ENCODE results near the gene OR12D2. TPM values are rescaled to one million over a fixed set of nuclear protein-coding genes. Genes with fewer than 3 reads are reported as not detected.

Gene OR12D2
- total RNA-seq, 1 experiment from 2014 or later: not detected

GRCh38 chr6:29403801-29404200 is 8.4 kb downstream of the OR12D2 start:
- Histone ChIP-seq H3K9me3 (ENCODE audit: low read length) (no peaks in the 10 kb centered on the region), H4K20me1 (ENCODE audit: low read length) (no peaks in the 10 kb centered on the region), H3K4me2 (ENCODE audit: low read length) (no peak overlapping the region), H3K79me2 (ENCODE audit: low read length) (no peaks in the 10 kb centered on the region), H3F3A (ENCODE audit: low read length, unreplicated experiment) (no peaks in the 10 kb centered on the region), H3K27me3 (ENCODE audit: low read length) (peaks cover 31% of the 10 kb centered on the region; the same call in 1 of the 2 replicates), H2AFZ (ENCODE audit: low read length) (no peak overlapping the region), H3K9ac (ENCODE audit: low read length) (no peak overlapping the region), H3K4me1 (ENCODE audit: insufficient read depth, low read length) (no peaks in the 10 kb centered on the region), H3K36me3 (ENCODE audit: low read depth, low read length) (no peaks in the 10 kb centered on the region), H3K9me2 (replicated peaks; ENCODE audit: low read length) (no peaks in the 10 kb centered on the region), H3K27ac (ENCODE audit: low read length) (no peak overlapping the region), H3K4me3 (ENCODE audit: low read length) (no peak overlapping the region)
- no peak for ATAC-seq
- POLR2A ChIA-PET (ENCODE audit: unreplicated experiment): no interaction called here
- CTCF ChIA-PET: no interaction called here
- TF ChIP-seq, protein P1, sequence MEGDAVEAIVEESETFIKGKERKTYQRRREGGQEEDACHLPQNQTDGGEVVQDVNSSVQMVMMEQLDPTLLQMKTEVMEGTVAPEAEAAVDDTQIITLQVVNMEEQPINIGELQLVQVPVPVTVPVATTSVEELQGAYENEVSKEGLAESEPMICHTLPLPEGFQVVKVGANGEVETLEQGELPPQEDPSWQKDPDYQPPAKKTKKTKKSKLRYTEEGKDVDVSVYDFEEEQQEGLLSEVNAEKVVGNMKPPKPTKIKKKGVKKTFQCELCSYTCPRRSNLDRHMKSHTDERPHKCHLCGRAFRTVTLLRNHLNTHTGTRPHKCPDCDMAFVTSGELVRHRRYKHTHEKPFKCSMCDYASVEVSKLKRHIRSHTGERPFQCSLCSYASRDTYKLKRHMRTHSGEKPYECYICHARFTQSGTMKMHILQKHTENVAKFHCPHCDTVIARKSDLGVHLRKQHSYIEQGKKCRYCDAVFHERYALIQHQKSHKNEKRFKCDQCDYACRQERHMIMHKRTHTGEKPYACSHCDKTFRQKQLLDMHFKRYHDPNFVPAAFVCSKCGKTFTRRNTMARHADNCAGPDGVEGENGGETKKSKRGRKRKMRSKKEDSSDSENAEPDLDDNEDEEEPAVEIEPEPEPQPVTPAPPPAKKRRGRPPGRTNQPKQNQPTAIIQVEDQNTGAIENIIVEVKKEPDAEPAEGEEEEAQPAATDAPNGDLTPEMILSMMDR (conservative IDR thresholded peaks at IDR 0.05; ENCODE audit: low read depth, low read length): no peak
- TF ChIP-seq EZH2 (IDR thresholded peaks at IDR 0.05; ENCODE audit: low read length, unreplicated experiment) (no peak), EZH2phosphoT487 (IDR thresholded peaks at IDR 0.05; ENCODE audit: borderline replicate concordance, low read length) (no peak)
- intact Hi-C loops (cut with micrococcal nuclease): no loop called here
- no peak for DNase-seq
- BruUV-seq (replicated peaks): no TSS peak

DNA sequence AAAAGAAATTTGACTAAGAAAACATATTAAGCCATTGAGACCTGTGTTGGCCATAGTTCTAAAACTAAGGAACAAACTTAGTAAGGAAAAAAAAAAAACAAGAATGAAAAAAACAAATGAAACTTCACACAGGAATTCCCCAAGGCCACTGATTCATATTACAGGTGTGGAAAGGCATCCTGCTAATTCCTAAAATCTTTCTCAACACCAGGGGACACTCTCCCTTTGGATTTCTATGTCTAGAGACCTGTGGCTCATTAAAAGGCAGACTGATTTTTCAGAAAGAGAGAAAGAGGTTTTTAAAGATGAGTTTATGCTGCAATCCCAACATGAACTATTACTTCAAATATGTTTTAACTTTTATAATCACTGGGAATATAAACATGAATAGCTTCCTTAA is 19.2 kb downstream of the OR12D2 start, which contains the start of gene OR12D1:
TSS of gene OR12D1 (plus strand) at position 341 of the 400 bp plus-strand sequence.
- no peaks in the 10 kb centered on the region for H3K4me1 ChIP-seq (ENCODE audit: insufficient read depth, low read length)
- H3K9me3 ChIP-seq (ENCODE audit: low read length): no peaks in the 10 kb centered on the region
- peaks cover 18% of the 10 kb centered on the region; the same call in 1 of the 2 replicates for H3K27me3 ChIP-seq (ENCODE audit: low read length)
- no peak within 1 kb of the TSS for H3K27ac ChIP-seq (ENCODE audit: low read length)
- ChIA-PET CTCF (no interaction called here), POLR2A (ENCODE audit: unreplicated experiment) (no interaction called here)
- TF ChIP-seq EZH2phosphoT487 (IDR thresholded peaks at IDR 0.05; ENCODE audit: borderline replicate concordance, low read length) (no peak), EZH2 (IDR thresholded peaks at IDR 0.05; ENCODE audit: low read length, unreplicated experiment) (no peak)
- TF ChIP-seq, protein P1 (conservative IDR thresholded peaks at IDR 0.05; ENCODE audit: low read depth, low read length): peak; percentile 57
- no peaks in the 10 kb centered on the region for H4K20me1 ChIP-seq (ENCODE audit: low read length)
- ATAC-seq: peak; percentile 48; the same call in 1 of the 2 replicates
- H3F3A ChIP-seq (ENCODE audit: low read length, unreplicated experiment): no peaks in the 10 kb centered on the region
- H2AFZ ChIP-seq (ENCODE audit: low read length): no peak within 1 kb of the TSS
- H3K9me2 ChIP-seq (replicated peaks; ENCODE audit: low read length): no peaks in the 10 kb centered on the region
- no peaks in the 10 kb centered on the region for H3K36me3 ChIP-seq (ENCODE audit: low read depth, low read length)
- H3K4me2 ChIP-seq (ENCODE audit: low read length): no peak within 1 kb of the TSS
- H3K9ac ChIP-seq (ENCODE audit: low read length): no peak within 1 kb of the TSS
- H3K4me3 ChIP-seq (ENCODE audit: low read length): no peak within 1 kb of the TSS
- no peaks in the 10 kb centered on the region for H3K79me2 ChIP-seq (ENCODE audit: low read length)
- DNase-seq: peak; percentile 36
- no TSS peak for BruUV-seq (replicated peaks)
- intact Hi-C loops (cut with micrococcal nuclease): loop anchor here (1.0 kb wide), 1 partner anchor 175 kb away; no protein-coding TSS in a partner anchor

DNA sequence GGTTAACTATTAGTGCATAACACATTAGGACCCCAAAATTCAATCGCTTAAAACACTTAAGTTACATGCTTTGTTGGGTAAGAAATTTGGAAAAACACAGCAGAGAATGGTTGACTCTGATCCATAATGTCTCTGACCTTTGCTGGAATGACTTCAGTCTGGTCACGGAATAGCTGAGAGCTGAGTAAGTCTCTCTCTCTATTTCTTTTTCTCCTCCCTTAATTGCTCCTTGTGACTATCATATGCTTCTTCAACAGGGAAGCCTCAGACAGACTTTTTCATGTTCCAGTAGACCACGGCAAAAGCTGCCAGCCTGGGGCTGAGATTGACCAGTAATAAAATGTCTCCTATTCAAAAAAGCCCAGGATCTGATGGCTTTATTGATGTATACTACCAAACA is 24.1 kb downstream of the OR12D2 start:
- no peaks in the 10 kb centered on the region for H3K9me3 ChIP-seq (ENCODE audit: low read length)
- no peak overlapping the region for H3K4me3 ChIP-seq (ENCODE audit: low read length)
- no peaks in the 10 kb centered on the region for H3F3A ChIP-seq (ENCODE audit: low read length, unreplicated experiment)
- intact Hi-C loops (cut with micrococcal nuclease): no loop called here
- H3K4me2 ChIP-seq (ENCODE audit: low read length): no peak overlapping the region
- H3K4me1 ChIP-seq (ENCODE audit: insufficient read depth, low read length): no peaks in the 10 kb centered on the region
- H3K27ac ChIP-seq (ENCODE audit: low read length): no peak overlapping the region
- no peaks in the 10 kb centered on the region for H4K20me1 ChIP-seq (ENCODE audit: low read length)
- ChIA-PET POLR2A (ENCODE audit: unreplicated experiment) (no interaction called here), CTCF (no interaction called here)
- no peak overlapping the region for H2AFZ ChIP-seq (ENCODE audit: low read length)
- BruUV-seq (replicated peaks): no TSS peak
- H3K9ac ChIP-seq (ENCODE audit: low read length): no peak overlapping the region
- no peaks in the 10 kb centered on the region for H3K9me2 ChIP-seq (replicated peaks; ENCODE audit: low read length)
- no peak for TF ChIP-seq EZH2 (IDR thresholded peaks at IDR 0.05; ENCODE audit: low read length, unreplicated experiment)
- no peak for TF ChIP-seq EZH2phosphoT487 (IDR thresholded peaks at IDR 0.05; ENCODE audit: borderline replicate concordance, low read length)
- TF ChIP-seq, protein P1 (conservative IDR thresholded peaks at IDR 0.05; ENCODE audit: low read depth, low read length): no peak
- no peak for ATAC-seq
- DNase-seq: no peak
- no peaks in the 10 kb centered on the region for H3K79me2 ChIP-seq (ENCODE audit: low read length)
- peaks cover 33% of the 10 kb centered on the region for H3K27me3 ChIP-seq (ENCODE audit: low read length)
- H3K36me3 ChIP-seq (ENCODE audit: low read depth, low read length): no peaks in the 10 kb centered on the region
